Thymus (tissue), 11 donors: ENCODE measurements around the gene GNB1. TPM values are rescaled to one million over a fixed set of nuclear protein-coding genes. Genes with fewer than 3 reads are reported as not detected.
"Not testable (repeated sequence)": the region's sequence is repeated elsewhere in the genome, so short reads cannot be mapped to it uniquely, and the experiment has no call there.

Experiments used
- DNase-seq, 9 donors: peaks; one replicate each; pipeline ENCODE4 v3.0.0-alpha.2; 2013; ENCODE audit warnings: low spot score in 9 of 9, low read depth in 6 of 9, missing footprints in 1 of 9
- H3K27ac ChIP-seq, 2 donors: one replicate each; pipeline ENCODE4 v1.5.1; 2013; ENCODE audit warnings: control low read depth in 1 of 2, low read depth in 1 of 2, low read length in 1 of 2, mild to moderate bottlenecking in 1 of 2, moderate library complexity in 1 of 2
- H3K27me3 ChIP-seq, 2 donors: one replicate each; pipeline ENCODE4 v1.5.1; 2013; ENCODE audit warnings: low read length in 1 of 2; ENCODE audit not compliant: control insufficient read depth in 2 of 2, insufficient read depth in 1 of 2
- H3K36me3 ChIP-seq, 2 donors: one replicate each; pipeline ENCODE4 v1.5.1; 2013; ENCODE audit warnings: low read length in 1 of 2, mild to moderate bottlenecking in 1 of 2, moderate library complexity in 1 of 2; ENCODE audit not compliant: control insufficient read depth in 2 of 2, insufficient read depth in 2 of 2
- H3K4me1 ChIP-seq, 2 donors: one replicate each; pipeline ENCODE4 v1.5.1; 2013; ENCODE audit warnings: low read length in 2 of 2; ENCODE audit not compliant: control insufficient read depth in 2 of 2, insufficient read depth in 2 of 2
- H3K4me3 ChIP-seq, 2 donors: one replicate each; pipeline ENCODE4 v1.5.1; 2013; ENCODE audit warnings: low read length in 2 of 2, control low read depth in 1 of 2, mild to moderate bottlenecking in 1 of 2
- H3K9me3 ChIP-seq, 2 donors: one replicate each; pipeline ENCODE4 v1.5.1; 2013; ENCODE audit warnings: low read length in 1 of 2, mild to moderate bottlenecking in 1 of 2; ENCODE audit not compliant: control insufficient read depth in 2 of 2, insufficient read depth in 1 of 2
- WGBS: extraction: QIAGEN DNeasy Blood & Tissue Kit; methylation state at CpG from one replicate; pipeline ENCODE4 v1.1.7; 2013; 5-methylcytosine and 5-hydroxymethylcytosine counted together
- polyA plus RNA-seq: library from polyadenylated mRNA; stranded (reverse); fragments of 200-250 nt; gene quantifications from one replicate; pipeline ENCODE4 v1.2.3, GENCODE V29; 2013
- total RNA-seq: library from RNA; stranded (reverse); fragments of 120-200 nt; gene quantifications from one replicate; pipeline ENCODE4 v1.2.4, GENCODE V29; 2013
- donor health status: healthy.

GNB1 gene
- total and polyA plus RNA-seq, 2 donors = 45.1 to 123 TPM

- 89% methylated on average over 4 of the region's 4 CpGs for WGBS
- no peak for DNase-seq
- H3K36me3 ChIP-seq = peaks cover 11 to 32% of the 10 kb centered on the region in 2 donors
- no peak overlapping the region for H3K4me3 ChIP-seq
- H3K27me3 ChIP-seq = no peaks in the 10 kb centered on the region
- peaks cover 0 to 12% of the 10 kb centered on the region in 2 donors for H3K4me1 ChIP-seq
- no peaks in the 10 kb centered on the region for H3K9me3 ChIP-seq
- no peak overlapping the region for H3K27ac ChIP-seq
Observed at GRCh38 chr1:1857096-1857703, 33.7 kb downstream of the GNB1 start.

DNA sequence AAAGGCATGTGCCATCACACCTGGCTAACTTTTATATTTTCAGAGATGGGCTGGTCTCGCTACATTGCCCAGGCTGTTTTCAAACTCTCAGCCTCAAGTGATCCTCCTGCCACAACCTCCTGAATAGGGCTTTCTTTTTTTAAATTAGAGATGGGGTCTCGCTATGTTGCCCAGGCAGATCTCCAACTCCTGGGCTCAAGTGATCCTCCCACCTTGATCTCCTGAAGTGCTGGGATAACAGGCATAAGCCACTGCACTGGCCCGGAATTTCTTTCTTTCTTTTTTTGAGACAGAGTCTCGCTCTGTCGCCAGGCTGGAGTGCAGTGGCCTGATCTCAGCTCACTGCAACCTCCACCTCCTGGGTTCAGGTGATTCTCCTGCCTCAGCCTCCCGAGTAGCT, 34.7 kb downstream of the GNB1 start:
- not testable (repeated sequence) for H3K27me3 ChIP-seq, DNase-seq, H3K9me3 ChIP-seq, H3K4me3 ChIP-seq, H3K27ac ChIP-seq
- Histone ChIP-seq H3K36me3 (peaks cover 11 to 33% of the 10 kb centered on the region in 2 donors), H3K4me1 (peaks cover 0 to 12% of the 10 kb centered on the region in 2 donors)
- WGBS = 96% methylated on average over 6 of the region's 6 CpGs

DNA sequence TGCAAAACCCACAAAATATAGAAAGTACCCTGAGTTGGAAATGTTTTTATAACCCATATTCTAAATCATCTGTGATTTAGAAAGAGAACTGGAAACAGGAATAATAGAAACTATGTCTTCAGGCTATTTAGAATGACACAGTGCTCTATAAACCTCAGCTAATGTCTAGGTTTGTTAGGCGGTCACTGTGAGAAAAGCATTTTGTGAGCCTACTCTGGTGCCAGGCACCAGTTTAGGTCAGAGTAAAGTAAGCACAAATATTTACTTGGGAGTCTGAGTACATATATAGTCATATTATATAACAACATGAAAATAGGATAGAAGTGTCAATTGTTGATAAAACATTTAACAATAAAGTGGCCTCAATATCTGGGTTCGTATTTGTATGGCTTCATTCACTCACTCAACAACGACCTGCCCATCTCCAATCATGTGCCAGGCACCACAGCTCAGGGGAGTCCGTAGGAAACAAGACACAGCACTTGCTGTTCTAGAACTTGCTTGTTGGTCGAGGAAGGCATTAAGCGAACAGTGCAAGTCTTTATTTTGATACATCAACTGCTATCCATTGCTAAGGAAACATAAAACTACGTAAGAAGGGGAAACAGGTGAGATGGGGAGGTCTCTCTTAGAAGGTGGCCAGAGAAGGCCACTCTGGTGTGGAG, 37.2 kb downstream of the GNB1 start:
- 94% methylated on average over 7 of the region's 7 CpGs for WGBS
- peaks cover 11 to 41% of the 10 kb centered on the region in 2 donors for H3K36me3 ChIP-seq
- no peaks in the 10 kb centered on the region for H3K27me3 ChIP-seq
- H3K4me3 ChIP-seq = no peak overlapping the region
- H3K27ac ChIP-seq = no peak overlapping the region
- peaks cover 0 to 5% of the 10 kb centered on the region in 2 donors for H3K4me1 ChIP-seq
- no peaks in the 10 kb centered on the region for H3K9me3 ChIP-seq
- no peak for DNase-seq

GRCh38 chr1:1852619-1853414, 38.1 kb downstream of the GNB1 start:
- WGBS = 95% methylated on average over 10 of the region's 10 CpGs
- Histone ChIP-seq H3K4me3 (no peak overlapping the region), H3K36me3 (peaks cover 13 to 35% of the 10 kb centered on the region in 2 donors), H3K4me1 (no peaks in the 10 kb centered on the region), H3K27ac (peak overlapping the region in 1 of 2 donors; percentile 20), H3K27me3 (no peaks in the 10 kb centered on the region), H3K9me3 (no peaks in the 10 kb centered on the region)
- DNase-seq = no peak

DNA sequence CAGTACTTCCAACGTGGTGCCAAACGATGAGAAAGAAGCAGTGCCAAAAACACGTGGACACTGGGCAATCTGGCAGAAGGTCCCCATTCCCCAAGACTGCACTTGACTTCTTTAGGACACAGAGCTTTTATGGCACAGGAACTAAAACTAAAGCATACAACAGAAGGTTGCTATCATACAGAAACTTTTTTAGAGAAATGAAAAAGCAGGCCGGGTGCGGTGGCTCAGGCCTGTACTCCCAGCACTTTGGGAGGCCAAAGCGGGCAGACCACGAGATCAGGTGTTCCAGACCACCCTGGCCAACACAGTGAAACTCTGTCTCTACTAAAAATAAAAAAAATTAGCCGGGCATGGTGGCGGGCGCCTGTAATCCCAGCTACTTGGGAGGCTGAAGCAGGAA, 43.0 kb downstream of the GNB1 start:
- no peaks in the 10 kb centered on the region for H3K27me3 ChIP-seq
- peaks cover 20 to 33% of the 10 kb centered on the region in 2 donors for H3K36me3 ChIP-seq
- no peaks in the 10 kb centered on the region for H3K4me1 ChIP-seq
- H3K4me3 ChIP-seq = no peak overlapping the region
- no peak for DNase-seq
- H3K9me3 ChIP-seq = no peaks in the 10 kb centered on the region
- no peak overlapping the region for H3K27ac ChIP-seq
- WGBS = 95% methylated on average over 10 of the region's 10 CpGs

DNA sequence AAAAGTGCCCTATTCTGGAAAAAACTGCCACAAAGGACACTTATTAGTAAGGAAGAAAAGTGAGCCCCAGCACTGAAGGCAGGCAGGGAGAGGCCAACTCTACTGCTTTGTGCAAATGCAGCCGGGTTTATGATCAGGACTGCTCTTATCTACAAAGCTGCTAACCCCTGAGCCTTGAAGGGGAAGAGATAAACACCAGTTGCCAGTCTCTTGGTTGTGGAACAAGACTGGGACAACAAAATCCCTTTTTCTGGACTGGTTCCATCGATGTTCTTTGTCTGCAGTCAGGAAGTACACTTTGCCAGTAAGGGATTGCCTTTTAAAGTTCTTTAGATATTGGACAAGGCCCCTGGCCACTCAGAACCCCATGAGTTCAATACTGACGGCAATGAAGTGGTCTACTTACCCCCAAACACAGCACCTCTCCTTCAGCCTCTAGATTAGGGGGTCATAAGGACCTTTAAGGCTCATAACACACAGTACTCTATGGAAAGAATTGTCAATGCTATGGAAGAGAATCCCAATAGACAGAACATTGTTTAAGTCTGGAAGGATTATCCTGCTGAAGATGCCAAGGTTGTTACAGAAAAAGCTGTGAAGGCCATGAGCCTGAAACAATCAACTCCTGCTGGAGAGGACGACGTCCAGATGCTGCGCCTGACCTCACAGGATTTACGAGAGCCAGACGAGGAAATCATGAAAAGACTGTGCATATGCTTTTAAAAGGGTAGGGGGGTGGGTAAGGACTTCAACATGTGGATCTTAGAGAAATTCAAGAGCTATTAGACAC, 43.6 kb downstream of the GNB1 start:
- WGBS = 87% methylated on average over 8 of the region's 8 CpGs
- no peak overlapping the region for H3K27ac ChIP-seq
- no peak overlapping the region for H3K4me3 ChIP-seq
- peaks cover 15 to 30% of the 10 kb centered on the region in 2 donors for H3K36me3 ChIP-seq
- H3K4me1 ChIP-seq = no peaks in the 10 kb centered on the region
- H3K9me3 ChIP-seq = no peaks in the 10 kb centered on the region
- no peaks in the 10 kb centered on the region for H3K27me3 ChIP-seq
- no peak for DNase-seq

DNA sequence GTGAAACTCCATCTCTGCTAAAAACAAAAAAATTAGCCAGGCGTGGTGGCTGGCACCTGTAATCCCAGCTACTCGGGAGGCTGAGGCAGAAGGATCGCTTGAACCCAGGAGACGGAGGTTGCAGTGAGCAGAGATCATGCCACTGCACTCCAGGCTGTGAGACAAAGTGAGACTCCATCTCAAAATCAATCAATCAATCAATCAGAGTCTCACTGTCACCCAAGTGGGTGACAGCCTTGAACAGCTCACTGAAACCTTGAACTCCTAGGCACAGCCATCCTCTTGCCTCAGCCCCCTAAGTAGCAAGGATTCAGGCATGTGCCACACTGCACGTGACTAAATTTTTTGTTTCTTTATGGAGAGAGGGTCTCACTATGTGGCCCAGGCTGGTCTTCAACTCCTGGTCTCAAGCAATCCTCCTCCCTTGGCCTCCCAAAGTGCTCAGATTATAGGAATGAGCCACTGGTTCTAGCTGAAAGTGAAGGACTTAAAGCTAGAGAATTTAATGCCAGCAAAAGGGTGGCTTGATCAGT, 44.4 kb downstream of the GNB1 start:
- DNase-seq = no peak
- H3K36me3 ChIP-seq = peaks cover 15 to 27% of the 10 kb centered on the region in 2 donors
- no peak overlapping the region for H3K27ac ChIP-seq
- H3K9me3 ChIP-seq = no peaks in the 10 kb centered on the region
- no peaks in the 10 kb centered on the region for H3K4me1 ChIP-seq
- H3K27me3 ChIP-seq = no peaks in the 10 kb centered on the region
- 96% methylated on average over 5 of the region's 5 CpGs for WGBS
- no peak overlapping the region for H3K4me3 ChIP-seq

GRCh38 chr1:1842360-1843146, 48.3 kb downstream of the GNB1 start:
- H3K27ac ChIP-seq = no peak overlapping the region
- H3K27me3 ChIP-seq = no peaks in the 10 kb centered on the region
- WGBS = 84% methylated on average over 11 of the region's 11 CpGs
- no peaks in the 10 kb centered on the region for H3K9me3 ChIP-seq
- H3K4me1 ChIP-seq = no peaks in the 10 kb centered on the region
- no peak overlapping the region for H3K4me3 ChIP-seq
- peak in 1 of 9 donors; percentile 11 for DNase-seq
- peaks cover 14 to 22% of the 10 kb centered on the region in 2 donors for H3K36me3 ChIP-seq
